SU-DHL-6 (cell line): Measurements from ENCODE around the gene ZC3H7B.

Experiments used
- EZH2phosphoT487 ChIP-seq: fragments of 200-600 bp; sonication (generic), shearing (Covaris generic); conservative IDR thresholded peaks from 2 replicates; pipeline ENCODE4 v1.6.1; 2018; ENCODE audit warnings: mild to moderate bottlenecking, antibody characterized with exemption, low read length, moderate library complexity, mixed read lengths
- TF ChIP-seq, protein P1 (sequence below): fragments of 200-600 bp; sonication (generic); IDR thresholded peaks from one replicate; pipeline ENCODE4 v1.5.1; 2017; ENCODE audit warnings: antibody characterized with exemption, mild to moderate bottlenecking, low read length, moderate library complexity; ENCODE audit not compliant: insufficient read depth, poor library complexity, severe bottlenecking

GRCh38 chr22:41405588-41405987, 104.3 kb downstream of the ZC3H7B start:
- TF ChIP-seq, protein P1, sequence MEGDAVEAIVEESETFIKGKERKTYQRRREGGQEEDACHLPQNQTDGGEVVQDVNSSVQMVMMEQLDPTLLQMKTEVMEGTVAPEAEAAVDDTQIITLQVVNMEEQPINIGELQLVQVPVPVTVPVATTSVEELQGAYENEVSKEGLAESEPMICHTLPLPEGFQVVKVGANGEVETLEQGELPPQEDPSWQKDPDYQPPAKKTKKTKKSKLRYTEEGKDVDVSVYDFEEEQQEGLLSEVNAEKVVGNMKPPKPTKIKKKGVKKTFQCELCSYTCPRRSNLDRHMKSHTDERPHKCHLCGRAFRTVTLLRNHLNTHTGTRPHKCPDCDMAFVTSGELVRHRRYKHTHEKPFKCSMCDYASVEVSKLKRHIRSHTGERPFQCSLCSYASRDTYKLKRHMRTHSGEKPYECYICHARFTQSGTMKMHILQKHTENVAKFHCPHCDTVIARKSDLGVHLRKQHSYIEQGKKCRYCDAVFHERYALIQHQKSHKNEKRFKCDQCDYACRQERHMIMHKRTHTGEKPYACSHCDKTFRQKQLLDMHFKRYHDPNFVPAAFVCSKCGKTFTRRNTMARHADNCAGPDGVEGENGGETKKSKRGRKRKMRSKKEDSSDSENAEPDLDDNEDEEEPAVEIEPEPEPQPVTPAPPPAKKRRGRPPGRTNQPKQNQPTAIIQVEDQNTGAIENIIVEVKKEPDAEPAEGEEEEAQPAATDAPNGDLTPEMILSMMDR: no peak
- no peak for TF ChIP-seq EZH2phosphoT487
